MM.1S (cell line): ENCODE measurements around the gene CNTNAP4.

Experiments used
- DNase-seq: peaks from one replicate; pipeline ENCODE4 v3.0.0-alpha.2; 2015
- H2AFZ ChIP-seq: fragments of 300-600 bp; sonication (generic); 2 replicates; pipeline ENCODE4 v1.6.0; 2016; ENCODE audit warnings: antibody characterized with exemption, low read length
- H3F3A ChIP-seq: fragments of 300-600 bp; sonication (generic); 2 replicates; pipeline ENCODE4 v1.6.1; 2016; ENCODE audit warnings: mild to moderate bottlenecking, antibody characterized with exemption, low read length, moderate library complexity, mixed read lengths; ENCODE audit not compliant: insufficient read depth
- H3K27ac ChIP-seq: fragments of 300-600 bp; sonication (generic); 2 replicates; pipeline ENCODE4 v1.5.1; 2016; ENCODE audit warnings: mild to moderate bottlenecking, low read length
- H3K27me3 ChIP-seq: fragments of 300-600 bp; sonication (generic); replicated peaks from 2 replicates; pipeline ENCODE4 v1.6.0; 2016; ENCODE audit warnings: low read length; ENCODE audit not compliant: insufficient read depth
- H3K36me3 ChIP-seq: fragments of 300-600 bp; sonication (generic); replicated peaks from 2 replicates; pipeline ENCODE4 v1.6.1; 2016; ENCODE audit warnings: mild to moderate bottlenecking, low read length, mixed read lengths; ENCODE audit not compliant: insufficient read depth
- H3K4me1 ChIP-seq: fragments of 300-600 bp; sonication (generic); 2 replicates; pipeline ENCODE4 v1.6.1; 2016; ENCODE audit warnings: low read length, mixed read lengths
- H3K4me2 ChIP-seq: fragments of 300-600 bp; sonication (generic); 2 replicates; pipeline ENCODE4 v1.6.0; 2016; ENCODE audit warnings: low read depth, low read length
- H3K4me3 ChIP-seq: fragments of 300-600 bp; sonication (generic); 2 replicates; pipeline ENCODE4 v1.5.1; 2016; ENCODE audit warnings: low read length, mixed read lengths
- H3K79me2 ChIP-seq: fragments of 300-600 bp; sonication (generic); 2 replicates; pipeline ENCODE4 v1.6.1; 2016; ENCODE audit warnings: mixed run types, low read length, mixed read lengths
- H3K9ac ChIP-seq: fragments of 300-600 bp; sonication (generic); 2 replicates; pipeline ENCODE4 v1.6.1; 2016; ENCODE audit warnings: low read length, mixed read lengths
- H3K9me2 ChIP-seq: fragments of 300-600 bp; sonication (generic); replicated peaks from 2 replicates; pipeline ENCODE4 v1.6.1; 2016; ENCODE audit warnings: mild to moderate bottlenecking, low read length, mixed read lengths; ENCODE audit not compliant: insufficient read depth
- H3K9me3 ChIP-seq: fragments of 300-600 bp; sonication (generic); replicated peaks from 2 replicates; pipeline ENCODE4 v1.6.1; 2016; ENCODE audit warnings: mild to moderate bottlenecking, low read length, mixed read lengths; ENCODE audit not compliant: insufficient read depth
- H4K20me1 ChIP-seq: fragments of 300-600 bp; sonication (generic); 2 replicates; pipeline ENCODE4 v1.6.1; 2016; ENCODE audit warnings: mild to moderate bottlenecking, low read length, moderate library complexity, mixed read lengths; ENCODE audit not compliant: insufficient read depth
- CTCF ChIP-seq: fragments of 300-600 bp; sonication (generic); IDR thresholded peaks from 2 replicates; pipeline ENCODE4 v1.5.1; 2016; ENCODE audit warnings: antibody characterized with exemption, low read length, mixed read lengths
- EZH2 ChIP-seq: fragments of 300-600 bp; sonication (generic); optimal IDR thresholded peaks from 2 replicates; pipeline ENCODE3; 2017; ENCODE audit warnings: low read depth, mild to moderate bottlenecking, antibody characterized with exemption, low read length, mixed read lengths
- EZH2phosphoT487 ChIP-seq: fragments of 300-600 bp; sonication (generic); IDR thresholded peaks from 2 replicates; pipeline ENCODE4 v1.6.1; 2018; ENCODE audit warnings: antibody characterized with exemption, low read length

CNTNAP4 gene

DNA sequence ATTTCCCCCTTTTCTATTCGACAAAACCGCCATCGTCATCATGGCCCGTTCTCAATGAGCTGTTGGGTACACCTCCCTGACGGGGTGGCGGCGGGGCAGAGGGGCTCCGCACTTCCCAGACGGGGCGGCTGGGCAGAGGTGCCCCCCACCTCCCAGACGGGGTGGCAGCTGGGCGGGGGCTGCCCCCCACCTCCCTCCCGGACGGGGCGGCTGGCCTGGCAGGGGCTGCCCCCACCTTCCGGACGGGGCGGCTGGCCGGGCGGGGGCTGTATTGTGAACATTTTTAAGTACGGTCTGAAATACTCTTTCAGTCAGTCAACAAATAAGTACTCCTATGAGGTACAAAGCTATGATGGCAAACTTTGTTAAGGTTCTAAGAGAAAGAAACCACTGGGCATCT, 222.8 kb downstream of the CNTNAP4 start:
- TF ChIP-seq CTCF (no peak), EZH2 (no peak), EZH2phosphoT487 (no peak)
- Histone ChIP-seq H3K4me3 (no peak overlapping the region), H2AFZ (no peak overlapping the region), H3K4me1 (no peaks in the 10 kb centered on the region), H3K9me2 (no peaks in the 10 kb centered on the region), H3K4me2 (no peak overlapping the region), H3K27ac (no peak overlapping the region), H3K9ac (no peak overlapping the region), H3K36me3 (no peaks in the 10 kb centered on the region), H3F3A (no peaks in the 10 kb centered on the region), H4K20me1 (no peaks in the 10 kb centered on the region), H3K9me3 (no peaks in the 10 kb centered on the region), H3K79me2 (no peaks in the 10 kb centered on the region), H3K27me3 (no peaks in the 10 kb centered on the region)
- no peak for DNase-seq

DNA sequence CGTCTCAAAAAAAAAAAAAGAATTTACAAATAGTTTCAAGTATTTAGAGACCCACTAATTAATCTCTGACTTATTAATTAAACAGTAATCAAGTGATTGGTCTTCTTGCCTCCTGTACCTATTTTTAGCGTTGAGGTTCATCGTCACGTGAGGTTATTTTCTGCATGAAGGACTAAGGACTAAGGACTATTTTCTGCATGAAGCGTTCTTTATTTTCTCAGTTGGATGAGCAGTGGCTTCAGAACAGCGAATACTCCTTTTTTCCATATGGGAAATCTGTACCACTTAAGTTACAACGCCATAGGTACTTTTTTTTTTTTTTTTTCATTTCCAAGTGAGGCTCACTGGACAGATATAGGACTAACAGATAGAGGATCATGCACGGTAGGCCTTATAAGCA, 224.9 kb downstream of the CNTNAP4 start:
- Histone ChIP-seq H3K4me1 (no peaks in the 10 kb centered on the region), H3K79me2 (no peaks in the 10 kb centered on the region), H4K20me1 (no peaks in the 10 kb centered on the region), H3F3A (no peaks in the 10 kb centered on the region), H3K9me2 (no peaks in the 10 kb centered on the region), H3K27ac (no peak overlapping the region), H2AFZ (no peak overlapping the region), H3K27me3 (no peaks in the 10 kb centered on the region), H3K4me3 (no peak overlapping the region), H3K9me3 (no peaks in the 10 kb centered on the region), H3K4me2 (no peak overlapping the region), H3K36me3 (no peaks in the 10 kb centered on the region), H3K9ac (no peak overlapping the region)
- no peak for TF ChIP-seq EZH2phosphoT487
- TF ChIP-seq EZH2 = no peak
- DNase-seq = no peak

DNA sequence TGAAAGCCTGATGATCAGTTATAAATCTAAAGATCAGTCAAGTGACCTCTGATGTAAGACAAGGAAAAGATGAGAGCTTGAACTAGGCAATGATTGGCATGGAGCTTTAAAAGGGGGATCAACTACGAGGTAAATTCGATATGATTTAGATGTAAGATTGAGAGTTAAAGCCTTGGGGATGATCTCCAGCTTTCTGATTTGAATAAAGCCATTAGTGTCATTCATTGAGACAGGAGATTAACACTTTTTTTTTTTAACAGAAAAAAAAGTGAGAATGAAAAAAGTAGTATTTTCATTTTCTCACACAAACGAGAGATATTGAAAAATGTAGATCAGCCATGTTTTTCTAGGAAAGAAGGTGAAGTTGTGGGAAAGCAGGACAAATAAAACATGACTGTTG, 225.4 kb downstream of the CNTNAP4 start:
- no peaks in the 10 kb centered on the region for H3K9me3 ChIP-seq
- no peaks in the 10 kb centered on the region for H3K4me1 ChIP-seq
- H3K4me2 ChIP-seq = no peak overlapping the region
- H3K27me3 ChIP-seq = no peaks in the 10 kb centered on the region
- no peaks in the 10 kb centered on the region for H4K20me1 ChIP-seq
- no peaks in the 10 kb centered on the region for H3F3A ChIP-seq
- no peak overlapping the region for H2AFZ ChIP-seq
- no peaks in the 10 kb centered on the region for H3K36me3 ChIP-seq
- H3K9ac ChIP-seq = no peak overlapping the region
- no peak for TF ChIP-seq EZH2
- no peak for TF ChIP-seq EZH2phosphoT487
- no peak for TF ChIP-seq CTCF
- H3K79me2 ChIP-seq = no peaks in the 10 kb centered on the region
- no peak overlapping the region for H3K4me3 ChIP-seq
- H3K27ac ChIP-seq = no peak overlapping the region
- DNase-seq = no peak
- no peaks in the 10 kb centered on the region for H3K9me2 ChIP-seq

- no peaks in the 10 kb centered on the region for H3K79me2 ChIP-seq
- TF ChIP-seq CTCF (no peak), EZH2 (no peak), EZH2phosphoT487 (no peak)
- no peaks in the 10 kb centered on the region for H3K27me3 ChIP-seq
- no peak overlapping the region for H2AFZ ChIP-seq
- H3K9me2 ChIP-seq = no peaks in the 10 kb centered on the region
- no peaks in the 10 kb centered on the region for H4K20me1 ChIP-seq
- no peak overlapping the region for H3K27ac ChIP-seq
- no peaks in the 10 kb centered on the region for H3K4me1 ChIP-seq
- H3K9me3 ChIP-seq = no peaks in the 10 kb centered on the region
- H3K4me2 ChIP-seq = no peak overlapping the region
- no peak overlapping the region for H3K9ac ChIP-seq
- no peak overlapping the region for H3K4me3 ChIP-seq
- DNase-seq = no peak
- no peaks in the 10 kb centered on the region for H3F3A ChIP-seq
- no peaks in the 10 kb centered on the region for H3K36me3 ChIP-seq
Observed at GRCh38 chr16:76503091-76503490, 225.9 kb downstream of the CNTNAP4 start.
